Keratinocyte (primary cell): ENCODE results near the gene ATP6V0A1.

ENCODE experiments used
- EZH2 ChIP-seq: IDR thresholded peaks from one replicate; pipeline ENCODE4 v1.6.1; 2012; ENCODE audit warnings: inconsistent platforms, mild to moderate bottlenecking, low read length, moderate library complexity
- TF ChIP-seq, protein P1 (sequence below), 3 experiments: IDR thresholded peaks in 1 of 3; conservative IDR thresholded peaks in 1 of 3; optimal IDR thresholded peaks in 1 of 3; 2 replicates in 2 of 3; 3 replicates in 1 of 3; pipeline versions ENCODE3 to v1.5.1; 2011; ENCODE audit warnings: low read length in 3 of 3, mild to moderate bottlenecking in 3 of 3, moderate library complexity in 2 of 3, control low read depth in 1 of 3, inconsistent platforms in 1 of 3; ENCODE audit not compliant: insufficient read depth in 2 of 3; ENCODE audit errors: extremely low read depth in 1 of 3

DNA sequence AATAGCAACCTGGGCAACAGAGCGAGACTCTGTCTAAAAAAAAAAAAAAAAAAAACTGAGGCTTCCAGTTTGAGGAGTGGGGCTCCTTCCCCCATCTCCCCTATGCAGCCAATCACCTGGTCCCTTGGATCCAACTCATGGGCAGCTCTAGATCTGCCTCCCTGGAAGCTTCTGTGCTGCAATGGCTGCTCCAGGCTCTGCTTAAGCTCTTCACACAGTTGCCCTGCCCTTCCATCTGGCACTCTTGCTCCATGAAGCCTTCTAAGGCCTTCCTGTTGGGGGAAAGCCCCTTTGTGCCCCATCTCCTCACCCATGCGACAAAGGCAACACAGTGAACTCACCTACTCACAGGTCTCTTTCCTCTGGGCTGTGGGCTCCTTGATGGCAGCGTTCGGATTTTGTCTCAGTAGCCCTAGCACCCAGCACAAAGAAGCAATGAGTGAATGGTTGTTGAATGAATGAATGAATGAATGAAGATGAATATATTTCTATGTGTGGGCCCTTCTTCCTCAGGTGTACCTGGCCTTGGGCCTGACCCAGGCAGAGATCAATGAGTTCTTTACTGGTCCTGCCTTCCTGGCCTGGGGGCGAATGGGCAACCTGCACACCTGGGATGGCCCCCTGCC lies 79.3 kb downstream of the ATP6V0A1 start:
- TF ChIP-seq, protein P1, sequence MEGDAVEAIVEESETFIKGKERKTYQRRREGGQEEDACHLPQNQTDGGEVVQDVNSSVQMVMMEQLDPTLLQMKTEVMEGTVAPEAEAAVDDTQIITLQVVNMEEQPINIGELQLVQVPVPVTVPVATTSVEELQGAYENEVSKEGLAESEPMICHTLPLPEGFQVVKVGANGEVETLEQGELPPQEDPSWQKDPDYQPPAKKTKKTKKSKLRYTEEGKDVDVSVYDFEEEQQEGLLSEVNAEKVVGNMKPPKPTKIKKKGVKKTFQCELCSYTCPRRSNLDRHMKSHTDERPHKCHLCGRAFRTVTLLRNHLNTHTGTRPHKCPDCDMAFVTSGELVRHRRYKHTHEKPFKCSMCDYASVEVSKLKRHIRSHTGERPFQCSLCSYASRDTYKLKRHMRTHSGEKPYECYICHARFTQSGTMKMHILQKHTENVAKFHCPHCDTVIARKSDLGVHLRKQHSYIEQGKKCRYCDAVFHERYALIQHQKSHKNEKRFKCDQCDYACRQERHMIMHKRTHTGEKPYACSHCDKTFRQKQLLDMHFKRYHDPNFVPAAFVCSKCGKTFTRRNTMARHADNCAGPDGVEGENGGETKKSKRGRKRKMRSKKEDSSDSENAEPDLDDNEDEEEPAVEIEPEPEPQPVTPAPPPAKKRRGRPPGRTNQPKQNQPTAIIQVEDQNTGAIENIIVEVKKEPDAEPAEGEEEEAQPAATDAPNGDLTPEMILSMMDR (optimal IDR thresholded peaks at IDR 0.05 in 1 of 3, IDR thresholded peaks at IDR 0.05 in 1 of 3, conservative IDR thresholded peaks at IDR 0.05 in 1 of 3; ENCODE audit: extremely low read depth in 1 of 3, insufficient read depth in 2 of 3, low read length in 3 of 3), result no peak
- no peak for TF ChIP-seq EZH2
